Measurements from ENCODE around the gene HLA-DQA1.
"Not testable (repeated sequence)": the region's sequence is repeated elsewhere in the genome, so short reads cannot be mapped to it uniquely, and the experiment has no call there.

The HLA-DQA1 gene

GRCh38 chr6:32659856-32660595 lies 22.8 kb downstream of the HLA-DQA1 start:
- peak in 1 of 5 experiments; percentile 59 for DNase-seq

GRCh38 chr6:32662099-32662498 lies 24.9 kb downstream of the HLA-DQA1 start:
- no peak for DNase-seq

- DNase-seq, result no peak
Observed at GRCh38 chr6:32662836-32663235, 25.6 kb downstream of the HLA-DQA1 start.

GRCh38 chr6:32664354-32664753 lies 27.1 kb downstream of the HLA-DQA1 start:
- no peak for DNase-seq

- peak in 3 of 5 experiments; percentile 20 to 84 (median 35) for DNase-seq
Observed at GRCh38 chr6:32664827-32665362, 27.7 kb downstream of the HLA-DQA1 start.

GRCh38 chr6:32665661-32666060 lies 28.5 kb downstream of the HLA-DQA1 start:
- no peak for DNase-seq

- DNase-seq, result peak in 3 of 5 experiments; percentile 10 to 91 (median 48)
Observed at GRCh38 chr6:32666420-32667300, 29.5 kb downstream of the HLA-DQA1 start, which contains the start of gene HLA-DQB1. Gene HLA-DQB1, minus strand, starts transcription at chr6:32666657. Its CDS starts 50 bp downstream, at chr6:32666607.

- peak in 3 of 5 experiments; percentile 4 to 88 (median 41) for DNase-seq
Observed at GRCh38 chr6:32668226-32668747, 31.1 kb downstream of the HLA-DQA1 start.

- no peak for DNase-seq
Observed at GRCh38 chr6:32669240-32669639, 32.0 kb downstream of the HLA-DQA1 start.

- no peak for DNase-seq
Observed at GRCh38 chr6:32669893-32670292, 32.7 kb downstream of the HLA-DQA1 start.

- DNase-seq, result not testable (repeated sequence)
Observed at GRCh38 chr6:32671908-32672307, 34.7 kb downstream of the HLA-DQA1 start.

- DNase-seq, result not testable (repeated sequence)
Observed at GRCh38 chr6:32674123-32674522, 36.9 kb downstream of the HLA-DQA1 start.

- DNase-seq, result no peak
Observed at GRCh38 chr6:32679492-32679891, 42.3 kb downstream of the HLA-DQA1 start.

- DNase-seq, result no peak
Observed at GRCh38 chr6:32680055-32680454, 42.8 kb downstream of the HLA-DQA1 start.

GRCh38 chr6:32684246-32684645 lies 47.0 kb downstream of the HLA-DQA1 start:
- DNase-seq, result no peak

GRCh38 chr6:32685603-32686002 lies 48.4 kb downstream of the HLA-DQA1 start:
- peak in 3 of 5 experiments; percentile 5 to 97 (median 65) for DNase-seq

- peak in 1 of 5 experiments; percentile 72 for DNase-seq
Observed at GRCh38 chr6:32689531-32690501, 52.6 kb downstream of the HLA-DQA1 start.

- DNase-seq, result peak in 3 of 5 experiments; percentile 22 to 69 (median 47)
Observed at GRCh38 chr6:32692019-32692418, 54.8 kb downstream of the HLA-DQA1 start.
